Stimulated activated CD4-positive, alpha-beta T cell treated with anti-CD3 and anti-CD28 coated beads, Interleukin-4, amount 100 ng/mL, for 24 hours (primary cell): Measurements from ENCODE around the gene MTOR.
"Not testable (repeated sequence)": the region's sequence is repeated elsewhere in the genome, so short reads cannot be mapped to it uniquely, and the experiment has no call there.

Experiments used
- DNase-seq: peaks from one replicate; pipeline ENCODE4 v3.0.0-alpha.2; 2020

MTOR gene

DNA sequence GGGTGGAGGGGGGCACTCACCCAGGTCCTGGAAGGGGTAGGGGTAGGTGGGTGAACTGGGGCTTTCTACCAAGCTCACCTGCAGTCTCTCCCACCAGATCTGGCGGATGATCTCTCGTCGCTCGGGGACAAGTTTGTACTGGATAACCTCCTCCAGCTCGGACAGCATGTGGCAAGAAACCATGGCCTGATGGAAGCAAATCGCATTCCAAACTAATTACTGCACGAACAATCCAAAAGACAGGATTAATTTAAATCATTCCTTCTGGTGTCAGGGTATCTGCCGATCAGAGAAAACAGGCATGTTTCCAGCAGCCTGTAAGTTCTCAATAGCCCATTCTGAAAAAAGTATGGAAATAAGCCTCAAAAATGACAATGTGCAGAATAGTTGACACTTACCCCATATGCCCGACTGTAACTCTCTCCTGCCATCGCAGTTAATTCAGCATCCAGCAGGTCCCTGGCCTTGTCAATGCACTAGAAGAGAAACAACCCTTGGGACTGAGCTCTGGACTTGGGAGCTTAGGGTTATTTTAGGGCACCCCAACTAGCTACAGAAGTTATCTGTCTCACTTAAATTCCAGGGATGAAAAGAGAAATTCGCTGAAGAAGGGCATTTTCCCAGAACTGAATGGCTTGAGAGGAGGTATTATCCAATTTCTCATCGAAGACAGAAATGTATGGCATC, 117.6 kb downstream of the MTOR start:
- DNase-seq: no peak

- no peak for DNase-seq
Observed at GRCh38 chr1:11143907-11144306, 118.4 kb downstream of the MTOR start.

DNA sequence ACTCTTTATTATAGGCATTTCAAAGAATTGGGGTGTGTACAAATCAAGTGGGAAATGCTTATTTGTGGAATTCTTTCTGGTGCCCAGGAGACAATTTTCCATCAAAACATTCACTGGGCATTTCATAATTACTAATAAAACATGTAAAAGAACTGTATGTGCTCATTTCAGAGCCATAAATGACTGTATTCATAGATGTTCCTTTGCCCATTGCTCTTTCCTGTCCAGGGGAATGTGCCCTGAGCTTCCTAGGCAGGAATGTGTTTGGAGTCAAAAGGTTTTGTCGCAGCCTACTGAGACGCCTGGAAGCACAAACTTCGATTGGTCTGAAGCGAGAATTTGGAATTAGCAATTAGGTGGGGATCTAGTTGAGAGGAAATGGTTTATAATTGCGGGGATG, 119.0 kb downstream of the MTOR start:
- no peak for DNase-seq

- DNase-seq: no peak
Observed at GRCh38 chr1:11142618-11143391, 119.5 kb downstream of the MTOR start.

- no peak for DNase-seq
Observed at GRCh38 chr1:11138952-11139351, 123.4 kb downstream of the MTOR start.

GRCh38 chr1:11138029-11138428, 124.3 kb downstream of the MTOR start:
- DNase-seq: no peak

GRCh38 chr1:11134898-11135266, 127.5 kb downstream of the MTOR start:
- no peak for DNase-seq

DNA sequence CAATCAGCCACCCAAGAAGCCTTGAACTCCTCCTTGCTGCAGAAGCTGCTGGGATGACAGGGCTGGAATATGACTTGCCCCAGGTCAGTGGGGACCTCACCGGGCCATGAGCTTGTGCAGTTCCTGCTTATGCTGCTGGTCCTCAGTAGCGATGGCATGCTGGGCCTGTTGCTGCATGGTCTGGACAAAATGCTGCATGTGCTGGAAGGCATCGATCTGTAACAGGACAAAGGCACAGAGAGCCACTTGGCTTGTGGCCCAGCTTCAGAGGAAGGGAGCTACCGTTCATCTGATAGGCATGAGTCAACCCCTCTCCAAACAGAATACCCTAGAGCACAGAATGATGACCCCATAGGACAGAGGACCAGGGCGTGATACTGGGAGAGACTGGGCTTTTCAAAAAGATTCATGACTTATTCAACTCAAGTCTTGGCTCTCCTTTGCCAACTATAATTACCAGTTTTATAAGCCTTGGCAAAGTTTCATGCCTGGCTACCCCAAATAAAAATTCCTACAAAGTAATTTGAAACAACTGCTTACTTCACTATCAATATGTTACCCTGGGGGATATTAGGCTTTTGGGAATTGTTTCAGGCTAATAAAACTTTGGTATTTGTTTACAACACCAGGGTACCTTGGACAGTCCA, 128.0 kb downstream of the MTOR start:
- no peak for DNase-seq

- DNase-seq: no peak
Observed at GRCh38 chr1:11132563-11133293, 129.6 kb downstream of the MTOR start.

DNA sequence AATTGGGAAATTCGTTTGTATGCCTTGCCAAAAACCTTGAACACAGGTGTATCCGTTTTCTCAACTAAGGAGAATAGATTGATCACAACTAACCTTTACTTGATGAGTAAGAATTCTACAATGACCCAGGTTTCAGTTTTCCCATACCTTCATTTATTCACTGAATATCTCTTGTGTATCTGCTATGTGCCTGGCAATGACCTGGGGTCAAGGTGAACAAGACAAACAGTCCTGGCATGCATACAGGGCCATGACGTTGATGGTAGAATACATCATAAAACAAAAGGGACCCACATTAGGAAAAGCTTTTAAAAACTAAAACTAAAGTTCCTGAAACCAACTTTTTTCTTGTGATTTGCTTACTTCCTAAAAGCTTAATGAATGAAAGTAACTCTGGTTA, 130.5 kb downstream of the MTOR start:
- DNase-seq: no peak

- no peak for DNase-seq
Observed at GRCh38 chr1:11130406-11130805, 131.9 kb downstream of the MTOR start.

GRCh38 chr1:11129649-11130390, 132.5 kb downstream of the MTOR start:
- no peak for DNase-seq

DNA sequence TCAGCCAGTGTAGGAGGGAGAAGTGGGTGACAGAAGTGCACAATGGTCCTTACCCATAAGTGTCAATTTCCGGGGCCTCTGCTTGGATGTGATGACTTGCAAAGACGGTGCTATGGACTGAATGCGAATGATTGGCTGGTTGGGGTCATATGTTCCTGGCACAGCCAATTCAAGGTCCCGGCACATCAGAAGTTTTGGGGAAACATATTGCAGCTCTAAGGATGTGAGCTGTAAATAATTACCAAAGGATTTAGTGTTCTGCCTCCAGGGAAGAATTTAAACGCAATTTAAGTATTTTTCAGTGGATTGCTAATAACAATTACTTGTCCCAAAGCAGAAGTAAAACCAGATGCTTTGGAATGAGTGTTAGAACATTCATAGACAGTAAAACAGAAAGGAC, 135.8 kb downstream of the MTOR start:
- no peak for DNase-seq

DNA sequence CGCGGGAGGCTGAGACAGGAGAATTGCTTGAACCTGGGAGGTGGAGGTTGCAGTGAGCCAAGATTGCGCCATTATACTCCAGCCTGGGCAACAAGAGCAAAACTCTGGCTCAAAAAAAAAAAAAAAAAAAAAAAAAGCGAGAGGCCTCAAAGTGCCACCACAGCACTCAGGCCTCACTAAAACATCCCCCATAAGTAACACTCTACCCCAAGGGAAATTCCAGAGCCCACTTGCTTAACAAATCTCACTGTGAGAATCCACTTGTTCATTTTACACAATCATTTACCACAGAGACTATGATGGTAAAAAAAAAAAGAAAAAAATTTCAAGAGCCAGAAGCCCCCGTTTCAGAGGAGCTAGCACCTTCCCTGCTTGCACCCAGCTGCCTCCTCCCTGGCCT, 136.4 kb downstream of the MTOR start:
- DNase-seq: no peak

DNA sequence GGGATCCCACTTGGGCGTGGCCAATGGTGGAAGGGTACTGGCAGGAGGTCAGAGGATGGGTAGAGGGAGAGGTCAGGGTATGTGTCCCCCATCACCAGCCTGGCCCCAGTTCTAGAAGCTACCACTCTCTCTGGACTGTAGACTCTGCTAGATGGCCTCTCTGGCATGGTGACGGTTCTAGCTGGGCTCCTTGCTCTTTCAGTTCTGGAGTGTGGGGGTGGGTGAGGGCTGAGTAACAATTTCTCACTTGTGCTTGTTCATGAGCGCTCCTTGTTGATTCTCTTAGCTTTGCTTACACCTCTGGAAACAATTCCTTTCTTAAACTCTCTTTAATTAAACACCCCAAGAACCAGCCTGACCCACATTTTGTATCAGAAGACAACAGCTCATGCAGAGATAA, 137.4 kb downstream of the MTOR start:
- no peak for DNase-seq

- DNase-seq: no peak
Observed at GRCh38 chr1:11116318-11116717, 146.0 kb downstream of the MTOR start.

DNA sequence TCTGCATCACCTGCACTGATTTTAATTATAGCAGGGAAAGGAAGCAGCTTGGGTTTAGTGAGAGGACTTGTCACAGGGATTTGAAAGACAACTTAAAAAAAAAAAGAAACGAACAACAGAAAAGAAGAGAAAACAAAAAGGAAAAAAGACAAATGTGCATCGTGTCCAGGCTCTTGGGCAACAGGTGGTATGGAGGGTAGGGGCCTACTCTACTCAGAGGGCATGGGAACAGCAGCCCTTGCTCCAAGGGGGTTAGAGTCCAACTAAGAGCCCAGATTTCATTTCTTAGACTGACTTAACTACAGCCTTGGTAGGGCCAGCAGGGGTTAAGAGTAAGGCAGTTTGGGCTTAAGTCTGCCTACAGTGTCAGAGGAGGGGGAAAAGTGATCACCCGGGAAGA, 147.4 kb downstream of the MTOR start:
- DNase-seq: no peak

GRCh38 chr1:11109047-11109760, 153.1 kb downstream of the MTOR start:
- DNase-seq: no peak

- no peak for DNase-seq
Observed at GRCh38 chr1:11107599-11107998, 154.8 kb downstream of the MTOR start.

DNA sequence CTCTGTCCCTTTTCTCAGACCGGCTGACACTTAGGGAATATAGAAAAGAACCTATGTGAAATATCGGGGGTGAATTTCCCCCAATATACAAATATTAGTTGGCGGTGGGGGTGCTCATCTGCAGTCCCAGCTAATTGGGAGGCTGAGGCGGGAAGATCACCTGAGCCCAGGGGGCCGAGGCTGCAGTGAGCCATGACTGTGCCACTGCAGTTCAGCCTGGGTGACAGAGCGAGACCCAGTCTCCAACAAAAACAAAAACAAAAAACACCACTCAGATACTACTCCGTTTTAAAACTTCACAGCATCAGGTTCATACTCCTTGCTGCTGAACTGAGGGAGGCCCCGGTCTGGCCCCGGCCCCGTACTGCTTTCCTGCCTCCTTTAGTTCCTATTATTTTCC, 156.8 kb downstream of the MTOR start:
- no peak for DNase-seq

DNA sequence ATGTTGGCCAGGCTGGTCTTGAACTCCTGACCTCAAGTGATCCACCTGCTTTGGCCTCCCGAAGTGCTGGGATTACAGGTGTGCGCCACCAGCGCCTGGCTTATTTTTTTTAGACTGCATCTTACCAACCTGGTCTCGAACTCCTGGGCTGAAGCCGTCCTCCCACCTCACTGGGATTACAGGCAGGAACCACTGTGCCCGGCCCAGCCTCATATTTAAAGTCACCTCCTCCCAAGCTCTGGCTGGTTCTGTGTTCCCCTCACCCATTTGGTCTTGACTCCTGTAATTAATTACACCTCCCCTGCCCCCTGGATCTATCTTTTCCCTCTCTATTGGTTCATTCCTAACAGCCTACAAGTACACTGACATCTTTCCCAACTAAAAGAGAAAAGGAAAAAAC, 161.0 kb downstream of the MTOR start:
- no peak for DNase-seq

- not testable (repeated sequence) for DNase-seq
Observed at GRCh38 chr1:11100806-11101205, 161.5 kb downstream of the MTOR start.
